WTC11 (cell line): Measurements from ENCODE around the gene EPHB6. TPM values are rescaled to one million over a fixed set of nuclear protein-coding genes. Genes with fewer than 3 reads are reported as not detected.
A peak's percentile ranks its signal among the peaks of the same experiment; 100 is the strongest.

Experiments used
- ATAC-seq: fragments of 200-7000 bp; cut with Tn5 transposase; 2 replicates; pipeline ENCODE4 v1.10.0; 2021; ENCODE audit warnings: mild to moderate bottlenecking, moderate library complexity
- CTCF ChIA-PET: fragments of 300-600 bp; sonication (Branson Sonifier 250); formaldehyde crosslinking; loops from one replicate; lab custom pipeline; 2021; ENCODE audit warnings: antibody characterized with exemption; lab: Charles Lee
- POLR2A ChIA-PET: fragments of 350-600 bp; sonication (Branson Sonifier 250); formaldehyde crosslinking; loops from one replicate; lab custom pipeline; 2021; ENCODE audit warnings: antibody characterized with exemption; lab: Charles Lee
- DNase-seq: peaks from one replicate; pipeline ENCODE4 v3.0.0; 2021; ENCODE audit warnings: low spot score
- H3K27ac Mint-ChIP-seq: 2 replicates; pipeline ENCODE4 v1.8.0; 2021; ENCODE audit warnings: mixed read lengths
- H3K27me3 Mint-ChIP-seq: 2 replicates; pipeline ENCODE4 v1.8.0; 2021; ENCODE audit warnings: low read depth, mild to moderate bottlenecking, moderate library complexity, mixed read lengths
- H3K36me3 Mint-ChIP-seq: 2 replicates; pipeline ENCODE4 v1.8.0; 2021; ENCODE audit warnings: mixed read lengths
- H3K4me1 Mint-ChIP-seq: 2 replicates; pipeline ENCODE4 v1.8.0; 2022; ENCODE audit warnings: mixed read lengths
- H3K4me3 Mint-ChIP-seq: 2 replicates; pipeline ENCODE4 v1.8.0; 2021; ENCODE audit warnings: mild to moderate bottlenecking, moderate library complexity, mixed read lengths
- H3K9me3 Mint-ChIP-seq: 2 replicates; pipeline ENCODE4 v1.8.0; 2021; ENCODE audit warnings: mixed read lengths
- AR ChIP-seq: fragments of 250-450 bp; sonication (Bioruptor Pico); IDR thresholded peaks from 2 replicates; pipeline ENCODE4 v1.9.0; 2021; ENCODE audit warnings: mild to moderate bottlenecking
- CDX4 ChIP-seq: fragments of 250-450 bp; sonication (Bioruptor Pico); IDR thresholded peaks from 2 replicates; pipeline ENCODE4 v1.9.0; 2021; ENCODE audit warnings: moderate library complexity, mild to moderate bottlenecking, inconsistent platforms, borderline replicate concordance
- CTCF ChIP-seq: fragments of 200-600 bp; IDR thresholded peaks from 2 replicates; pipeline ENCODE4 v1.8.0; 2022; ENCODE audit warnings: antibody characterized with exemption
- GTF2I ChIP-seq: fragments of 250-450 bp; sonication (Bioruptor Pico); conservative IDR thresholded peaks from 2 replicates; pipeline ENCODE4 v1.4.0; 2021; ENCODE audit warnings: mild to moderate bottlenecking
- MYBL2 ChIP-seq: sonication (generic); formaldehyde crosslinking; IDR thresholded peaks from 2 replicates; pipeline ENCODE4 v1.8.1; 2023; ENCODE audit warnings: mild to moderate bottlenecking, moderate library complexity, missing genetic modification reagents
- NFYB ChIP-seq: sonication (generic); formaldehyde crosslinking; conservative IDR thresholded peaks from 2 replicates; pipeline ENCODE4 v1.8.0; 2022; ENCODE audit warnings: low read depth, missing genetic modification reagents
- USF1 ChIP-seq: sonication (generic); formaldehyde crosslinking; IDR thresholded peaks from 2 replicates; pipeline ENCODE4 v1.8.0; 2022; ENCODE audit warnings: mild to moderate bottlenecking, missing genetic modification reagents
- ZNF232 ChIP-seq: sonication (generic); formaldehyde crosslinking; IDR thresholded peaks from 2 replicates; pipeline ENCODE4 v1.8.0; 2022; ENCODE audit warnings: mild to moderate bottlenecking, missing genetic modification reagents
- ZNF281 ChIP-seq: sonication (generic); formaldehyde crosslinking; IDR thresholded peaks from 2 replicates; pipeline ENCODE4 v1.8.0; 2023; ENCODE audit warnings: mild to moderate bottlenecking, missing genetic modification reagents
- ZNF317 ChIP-seq: sonication (generic); formaldehyde crosslinking; IDR thresholded peaks from 2 replicates; pipeline ENCODE4 v1.8.1; 2023; ENCODE audit warnings: low read depth, mild to moderate bottlenecking, moderate library complexity, missing genetic modification reagents, borderline replicate concordance
- ZNF425 ChIP-seq: fragments of 250-450 bp; sonication (Bioruptor Pico); conservative IDR thresholded peaks from 2 replicates; pipeline ENCODE4 v1.9.0; 2021; ENCODE audit warnings: mild to moderate bottlenecking
- total RNA-seq: library from RNA; stranded (reverse); gene quantifications from 3 replicates; pipeline ENCODE4 v1.2.3, GENCODE V29; 2021

EPHB6 gene
- total RNA-seq, 1 experiment from 2014 or later = 15.1 TPM

- POLR2A ChIA-PET = no interaction called here
- CTCF ChIA-PET = interaction anchor here (1.0 to 5.3 kb wide), 10 partner anchors 10 to 532 kb away, joined by 3 to 47 read pairs (median 12); no protein-coding TSS in a partner anchor
Observed at GRCh38 chr7:142855756-142856564, 1.1 kb downstream of the EPHB6 start.

More at GRCh38 chr7:142855756-142856564, 1.1 kb downstream of the EPHB6 start:
- TF ChIP-seq CDX4 (CRISPR knock-in tag) = no peak
- TF ChIP-seq ZNF281 = no peak
- TF ChIP-seq ZNF232 (CRISPR knock-in tag) = no peak
- no peak for TF ChIP-seq ZNF425 (CRISPR knock-in tag)
- TF ChIP-seq ZNF317 (CRISPR knock-in tag) = no peak
- TF ChIP-seq USF1 = no peak
- no peak for TF ChIP-seq NFYB
- no peak for TF ChIP-seq AR (CRISPR knock-in tag)
- TF ChIP-seq MYBL2 (CRISPR knock-in tag) = no peak
- no peak for TF ChIP-seq CTCF
- no peak for TF ChIP-seq GTF2I (CRISPR knock-in tag)
- H3K27ac Mint-ChIP-seq = no peak overlapping the region
- ATAC-seq (no peak), DNase-seq (no peak)
- no peaks in the 10 kb centered on the region for H3K36me3 Mint-ChIP-seq
- H3K27me3 Mint-ChIP-seq = peaks cover 17% of the 10 kb centered on the region
- peaks cover 26% of the 10 kb centered on the region for H3K4me1 Mint-ChIP-seq
- peak overlapping the region; percentile 69 for H3K4me3 Mint-ChIP-seq
- H3K9me3 Mint-ChIP-seq = no peaks in the 10 kb centered on the region
